ENCODE results near the gene DHX16. TPM values are rescaled to one million over a fixed set of nuclear protein-coding genes. Genes with fewer than 3 reads are reported as not detected.

Gene DHX16
- total RNA-seq, 1 experiment from 2014 or later = 41.3 TPM

GRCh38 chr6:30610065-30610464 lies 62.7 kb downstream of the DHX16 start:
- TF ChIP-seq CTCF (IDR thresholded peaks at IDR 0.05; ENCODE audit: unreplicated experiment) = no peak
- CTCF ChIA-PET = interaction anchor here (0.6 to 1.9 kb wide), 6 partner anchors 11 to 477 kb away, joined by 3 to 9 read pairs (median 3); no protein-coding TSS in a partner anchor
- POLR2A ChIA-PET = interaction anchor here (0.6 to 2.0 kb wide), 11 partner anchors 8 to 472 kb away, joined by 3 to 14 read pairs (median 5); partner anchors contain the start of genes ABCF1 and MRPS18B
- Mint-ChIP-seq H3K27me3 (ENCODE audit: insufficient read depth, unreplicated experiment) (no peaks in the 10 kb centered on the region), H3K27ac (ENCODE audit: low read depth, unreplicated experiment) (no peak overlapping the region), H3K9me3 (ENCODE audit: unreplicated experiment) (no peaks in the 10 kb centered on the region), H3K4me3 (ENCODE audit: unreplicated experiment) (no peak overlapping the region), H3K4me1 (ENCODE audit: insufficient read depth, unreplicated experiment) (peaks cover 34% of the 10 kb centered on the region), H3K36me3 (ENCODE audit: insufficient read depth, unreplicated experiment) (peaks cover 80% of the 10 kb centered on the region)
- BruUV-seq (replicated peaks) = no TSS peak
- intact Hi-C loops (cut with micrococcal nuclease) = no loop called here
- DNase-seq (ENCODE audit: unreplicated experiment) = no peak

- intact Hi-C loops (cut with micrococcal nuclease) = no loop called here
- no peak overlapping the region for H3K27ac Mint-ChIP-seq (ENCODE audit: low read depth, unreplicated experiment)
- no peak for DNase-seq (ENCODE audit: unreplicated experiment)
- H3K4me1 Mint-ChIP-seq (ENCODE audit: insufficient read depth, unreplicated experiment) = peaks cover 5% of the 10 kb centered on the region
- no peak for TF ChIP-seq CTCF (IDR thresholded peaks at IDR 0.05; ENCODE audit: unreplicated experiment)
- H3K9me3 Mint-ChIP-seq (ENCODE audit: unreplicated experiment) = no peaks in the 10 kb centered on the region
- no peak overlapping the region for H3K4me3 Mint-ChIP-seq (ENCODE audit: unreplicated experiment)
- ChIA-PET CTCF (interaction anchor here (0.7 to 1.6 kb wide), 2 partner anchors 8 to 121 kb away, joined by 3 to 4 read pairs; no protein-coding TSS in a partner anchor), POLR2A (interaction anchor here (0.6 to 3.1 kb wide), 3 partner anchors 10 to 25 kb away, joined by 3 to 18 read pairs (median 4); no protein-coding TSS in a partner anchor)
- BruUV-seq (replicated peaks) = TSS peak; percentile 11
- no peaks in the 10 kb centered on the region for H3K27me3 Mint-ChIP-seq (ENCODE audit: insufficient read depth, unreplicated experiment)
- peaks cover 100% of the 10 kb centered on the region for H3K36me3 Mint-ChIP-seq (ENCODE audit: insufficient read depth, unreplicated experiment)
Measured at GRCh38 chr6:30603961-30604360, 68.8 kb downstream of the DHX16 start.

Other genes starting within 250 kb of the DHX16 start
- 83.6 and 103 TPM in 2 replicates for gene HLA-E, start 183.5 kb downstream of the DHX16 start, total RNA-seq (2022)
- 69.1 and 76.8 TPM in 2 replicates for gene GNL1, start 116.5 kb downstream of the DHX16 start, total RNA-seq (2022)
- 20.0 and 26.2 TPM in 2 replicates for gene PRR3, start 115.7 kb downstream of the DHX16 start, total RNA-seq (2022)
- 58.0 and 63.9 TPM in 2 replicates for gene ABCF1, start 101.6 kb downstream of the DHX16 start, total RNA-seq (2022)
- gene PPP1R10, start 55.8 kb downstream of the DHX16 start, total RNA-seq (2022) = 103 and 209 TPM in 2 replicates
- 120 and 127 TPM in 2 replicates for gene MRPS18B, start 55.2 kb downstream of the DHX16 start, total RNA-seq (2022)
- 6.4 and 8.6 TPM in 2 replicates for gene ATAT1, start 46.1 kb downstream of the DHX16 start, total RNA-seq (2022)
- gene C6orf136, start 25.9 kb downstream of the DHX16 start, total RNA-seq (2022) = 10.3 and 15.7 TPM in 2 replicates
- 66.9 and 74.7 TPM in 2 replicates for gene PPP1R18, start 13.6 kb upstream of the DHX16 start, total RNA-seq (2022)
- gene NRM, start 18.0 kb upstream of the DHX16 start, total RNA-seq (2022) = 3.8 and 5.3 TPM in 2 replicates
- 50.6 and 54.5 TPM in 2 replicates for gene MDC1, start 44.3 kb upstream of the DHX16 start, total RNA-seq (2022)
- 200 and 210 TPM in 2 replicates for gene TUBB, start 47.3 kb upstream of the DHX16 start, total RNA-seq (2022)
- gene FLOT1, start 69.7 kb upstream of the DHX16 start, total RNA-seq (2022) = 61.8 and 73.7 TPM in 2 replicates
- 154 and 192 TPM in 2 replicates for gene IER3, start 71.5 kb upstream of the DHX16 start, total RNA-seq (2022)
- gene DDR1, start 211.5 kb upstream of the DHX16 start, total RNA-seq (2022) = 59.7 and 66.0 TPM in 2 replicates
- gene GTF2H4, start 235.2 kb upstream of the DHX16 start, total RNA-seq (2022) = 30.6 and 33.9 TPM in 2 replicates
- 38.8 and 52.7 TPM in 2 replicates for gene VARS2, start 241.2 kb upstream of the DHX16 start, total RNA-seq (2022)